Mononuclear cell (primary cell): Measurements from ENCODE around the gene EMILIN2. TPM values are rescaled to one million over a fixed set of nuclear protein-coding genes. Genes with fewer than 3 reads are reported as not detected.
"Not testable (repeated sequence)": the region's sequence is repeated elsewhere in the genome, so short reads cannot be mapped to it uniquely, and the experiment has no call there.

ENCODE experiments used
- H3K27me3 ChIP-seq: 2 replicates; pipeline ENCODE4 v1.6.0; 2011; ENCODE audit warnings: low read length, control low read depth; ENCODE audit not compliant: insufficient read depth
- H3K4me1 ChIP-seq: 2 replicates; pipeline ENCODE4 v1.5.1; 2011; ENCODE audit warnings: mild to moderate bottlenecking, low read length, control low read depth; ENCODE audit not compliant: insufficient read depth
- H3K4me3 ChIP-seq: 2 replicates; pipeline ENCODE4 v1.5.1; 2011; ENCODE audit warnings: mild to moderate bottlenecking, low read length, moderate library complexity
- H3K9me3 ChIP-seq: 2 replicates; pipeline ENCODE4 v1.5.1; 2011; ENCODE audit warnings: low read depth, mild to moderate bottlenecking, control low read depth, low read length
- total RNA-seq: library from RNA; depleted of rRNA; stranded (reverse); fragments of >200 nt; gene quantifications from one replicate; pipeline ENCODE4 v1.2.3, GENCODE V29; 2012

The EMILIN2 gene
- total RNA-seq, 1 donor: 37.4 TPM

DNA sequence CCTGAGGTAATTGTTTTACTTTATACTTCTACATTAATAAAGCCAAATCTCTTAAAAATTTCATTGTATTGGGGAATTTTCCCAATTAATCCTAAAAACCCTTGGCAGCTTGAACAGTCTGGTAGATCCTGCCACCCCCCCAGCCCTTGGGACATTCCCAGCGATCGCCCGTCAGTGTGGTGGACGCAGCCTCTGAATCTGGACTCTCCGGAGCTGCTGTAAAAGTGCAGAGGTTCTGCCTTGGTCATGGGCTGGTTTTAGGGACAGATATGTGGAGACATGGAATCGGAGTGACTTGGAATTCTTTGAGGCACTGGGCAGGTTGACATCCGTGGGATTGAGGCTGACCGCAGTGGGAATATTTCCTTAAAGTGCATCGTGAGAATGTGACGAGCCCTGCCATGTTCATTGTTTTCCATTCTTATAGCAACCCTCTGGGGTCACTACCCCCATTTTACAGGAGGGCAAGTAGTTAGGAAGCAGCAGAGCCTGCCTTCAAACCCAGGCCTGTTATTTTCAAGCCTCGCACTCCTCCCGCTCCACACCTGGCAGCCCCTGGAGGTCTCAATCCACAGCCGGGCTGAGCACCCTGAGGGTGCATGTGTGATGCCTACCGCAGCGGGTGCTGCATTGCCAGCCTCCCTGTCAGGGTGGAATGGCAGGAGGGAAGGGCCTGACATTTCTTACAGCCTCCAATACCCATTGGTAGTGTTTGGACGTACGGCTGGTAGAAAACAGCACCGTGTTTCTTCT lies 6.5 kb downstream of the EMILIN2 start:
- H3K27me3 ChIP-seq: peaks cover 18% of the 10 kb centered on the region
- H3K9me3 ChIP-seq: no peaks in the 10 kb centered on the region
- no peak overlapping the region for H3K4me3 ChIP-seq
- H3K4me1 ChIP-seq: peaks cover 69% of the 10 kb centered on the region

DNA sequence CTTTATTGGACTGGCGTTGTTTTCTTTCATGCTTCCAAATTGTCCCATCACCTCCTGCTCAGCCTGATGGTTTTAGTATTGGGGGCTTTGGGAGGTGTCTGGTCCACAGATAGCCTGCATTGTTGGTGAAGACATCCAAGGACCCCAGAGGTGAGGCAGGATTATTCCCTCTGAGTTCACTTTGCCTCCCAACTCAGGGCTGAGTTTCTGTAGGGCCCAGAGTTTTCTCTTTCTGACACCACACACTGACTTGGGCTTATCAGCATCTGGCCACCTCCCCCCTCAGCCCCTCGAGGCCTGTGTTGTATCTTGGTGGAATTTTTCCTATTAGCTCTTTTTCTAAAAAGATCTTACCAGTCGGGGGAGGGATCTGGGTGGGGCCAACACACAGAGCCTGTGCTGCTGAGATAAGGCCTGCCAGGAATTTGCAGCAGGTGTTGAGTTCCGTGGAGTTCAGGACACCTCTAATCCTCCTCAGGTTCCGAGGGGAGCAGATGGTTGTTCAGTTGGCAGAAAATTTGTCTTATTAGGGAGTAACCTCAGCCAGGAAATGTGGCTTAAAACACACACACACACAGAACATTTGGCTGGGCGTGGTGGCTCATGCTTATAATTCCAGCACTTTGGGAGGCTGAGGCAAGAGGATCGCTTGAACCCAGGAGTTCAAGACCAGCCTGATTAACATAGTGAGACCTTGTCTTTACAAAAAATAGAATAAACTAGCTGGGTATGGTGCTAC lies 7.3 kb downstream of the EMILIN2 start:
- Histone ChIP-seq H3K4me1 (peaks cover 69% of the 10 kb centered on the region), H3K27me3 (peaks cover 12% of the 10 kb centered on the region), H3K4me3 (no peak overlapping the region), H3K9me3 (no peaks in the 10 kb centered on the region)

DNA sequence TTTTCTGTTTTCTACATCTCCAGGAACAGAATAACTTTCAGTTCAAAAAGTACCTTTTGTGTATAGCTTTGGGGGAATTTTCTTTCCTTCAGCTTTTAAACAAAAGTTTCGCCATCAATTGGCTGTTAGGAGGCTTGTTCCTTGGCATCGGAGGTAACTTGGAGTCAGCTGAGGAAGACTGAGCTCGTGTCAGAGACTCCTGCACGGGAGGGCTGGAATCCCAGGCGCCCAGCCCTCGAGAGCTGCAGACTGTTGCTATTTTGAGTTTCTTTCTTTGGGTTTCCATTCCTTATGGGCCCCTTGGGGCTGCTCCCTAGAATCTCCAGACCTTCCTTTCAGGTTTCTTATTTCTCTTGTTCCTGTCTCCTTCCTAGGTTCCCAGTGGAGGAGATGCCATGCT lies 8.1 kb downstream of the EMILIN2 start:
- H3K4me3 ChIP-seq: no peak overlapping the region
- peaks cover 5% of the 10 kb centered on the region for H3K27me3 ChIP-seq
- H3K4me1 ChIP-seq: peaks cover 69% of the 10 kb centered on the region
- H3K9me3 ChIP-seq: no peaks in the 10 kb centered on the region

DNA sequence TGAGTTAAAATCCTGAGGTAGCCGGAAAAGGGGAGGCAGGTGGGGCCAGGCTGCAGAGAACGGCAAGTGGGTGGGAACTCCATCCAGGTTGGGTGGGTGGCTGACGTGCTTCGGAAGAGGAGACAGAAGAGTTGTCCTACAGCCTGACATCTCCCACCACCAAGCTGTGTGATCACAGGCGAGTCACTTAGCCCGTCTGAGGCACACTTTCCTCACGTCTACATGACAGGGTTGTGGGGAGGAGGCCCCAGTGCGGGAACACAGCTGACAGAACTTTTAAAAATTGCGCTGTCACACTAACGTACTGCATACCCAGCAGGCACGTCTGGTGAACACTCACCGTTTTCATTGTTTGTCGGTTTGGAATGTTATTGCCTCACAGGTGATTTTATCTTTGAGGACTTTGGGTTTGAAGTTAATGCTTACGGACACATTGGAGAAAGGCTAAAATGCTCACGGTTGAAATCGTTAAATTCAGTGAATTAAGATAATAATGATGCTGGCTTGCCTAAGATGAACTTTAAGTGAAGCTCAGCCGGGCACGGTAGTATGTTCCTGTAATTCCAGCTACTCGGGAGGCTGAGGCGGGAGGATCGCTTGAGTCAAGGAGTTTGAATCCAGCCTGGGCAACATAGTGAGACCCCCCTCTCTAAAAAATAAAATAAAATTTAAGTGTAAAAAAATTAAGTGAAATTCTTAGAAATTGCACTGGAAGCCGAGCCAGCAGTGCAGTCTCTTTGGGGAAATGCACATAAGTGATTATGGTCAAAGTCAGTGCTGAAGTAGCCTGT lies 8.9 kb downstream of the EMILIN2 start:
- no peaks in the 10 kb centered on the region for H3K27me3 ChIP-seq
- H3K9me3 ChIP-seq: no peaks in the 10 kb centered on the region
- no peak overlapping the region for H3K4me3 ChIP-seq
- peaks cover 60% of the 10 kb centered on the region for H3K4me1 ChIP-seq

DNA sequence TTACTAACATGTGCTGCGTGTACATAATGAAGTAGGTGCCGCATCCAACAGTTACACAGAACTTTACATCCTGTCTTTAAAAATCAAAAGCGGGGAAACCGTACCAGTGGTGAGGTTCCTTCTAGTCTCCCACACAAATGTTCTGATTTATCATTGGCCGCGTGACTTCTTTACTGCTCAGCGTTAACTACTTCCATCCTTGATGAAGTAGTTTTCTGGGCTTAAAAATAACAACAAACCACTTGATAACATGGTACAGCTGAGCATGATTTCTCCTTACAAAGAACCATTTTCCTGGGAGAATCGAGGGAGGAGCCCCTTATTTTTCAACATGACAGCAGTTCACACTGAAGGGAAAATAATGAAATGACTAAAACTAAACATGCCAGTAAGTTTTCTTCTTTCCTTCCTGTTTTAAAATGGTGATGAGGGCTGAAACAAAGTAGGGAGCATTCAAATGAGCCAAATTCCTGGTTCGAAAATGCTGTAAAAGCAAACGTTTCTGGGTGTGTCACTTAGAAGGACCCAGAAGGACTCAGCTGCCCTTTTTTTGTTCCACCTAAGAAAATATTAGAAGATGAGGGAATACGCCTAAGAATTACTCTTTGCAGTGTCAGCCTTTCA lies 9.9 kb downstream of the EMILIN2 start:
- Histone ChIP-seq H3K27me3 (no peaks in the 10 kb centered on the region), H3K4me1 (peaks cover 59% of the 10 kb centered on the region), H3K4me3 (no peak overlapping the region), H3K9me3 (no peaks in the 10 kb centered on the region)

DNA sequence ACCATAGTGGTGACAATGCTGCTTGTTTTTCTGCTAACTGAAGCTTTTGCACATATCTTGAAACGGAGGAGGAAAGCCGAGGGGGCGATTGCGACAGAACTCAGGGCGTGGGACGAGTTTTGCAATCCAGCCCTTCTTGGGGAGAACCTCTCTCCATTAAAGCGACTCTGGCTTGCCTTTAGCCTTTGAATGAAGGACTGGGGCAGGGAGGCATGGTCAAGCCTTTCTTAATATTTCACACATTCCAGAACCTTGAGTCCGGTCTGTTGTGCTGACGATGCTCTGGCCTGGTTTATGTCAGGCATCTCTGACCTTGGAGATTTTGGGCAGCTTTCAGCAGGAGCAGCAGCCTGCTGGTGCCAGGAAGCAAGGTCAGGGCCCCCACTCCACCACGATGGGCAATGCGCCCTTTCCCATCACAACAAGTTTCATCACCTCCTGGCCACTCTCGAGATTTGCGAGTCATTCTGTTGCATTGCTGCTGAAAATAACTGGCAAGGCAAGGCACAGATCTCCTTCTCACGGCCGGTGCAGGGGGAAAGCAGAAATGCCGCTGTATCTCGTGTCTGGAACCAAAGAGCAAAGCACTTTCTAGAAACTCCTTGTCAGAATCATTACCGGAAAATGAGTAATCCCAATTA lies 10.8 kb downstream of the EMILIN2 start:
- Histone ChIP-seq H3K4me1 (peaks cover 59% of the 10 kb centered on the region), H3K9me3 (no peaks in the 10 kb centered on the region), H3K27me3 (no peaks in the 10 kb centered on the region), H3K4me3 (no peak overlapping the region)

DNA sequence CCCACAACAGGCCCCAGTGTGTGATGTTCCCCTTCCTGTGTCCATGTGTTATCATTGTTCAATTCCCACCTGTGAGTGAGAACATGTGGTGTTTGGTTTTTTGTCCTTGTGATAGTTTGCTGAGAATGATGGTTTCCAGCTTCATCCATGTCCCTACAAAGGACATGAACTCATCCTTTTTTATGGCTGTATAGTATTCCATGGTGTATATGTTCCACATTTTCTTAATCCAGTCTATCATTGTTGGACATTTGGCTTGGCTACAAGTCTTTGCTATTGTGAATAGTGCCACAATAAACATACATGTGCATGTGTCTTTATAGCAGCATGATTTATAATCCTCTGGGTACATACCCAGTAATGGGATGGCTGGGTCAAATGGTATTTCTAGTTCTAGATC lies 13.6 kb downstream of the EMILIN2 start:
- H3K4me1 ChIP-seq: peaks cover 41% of the 10 kb centered on the region
- H3K27me3 ChIP-seq, H3K9me3 ChIP-seq, H3K4me3 ChIP-seq: not testable (repeated sequence)

DNA sequence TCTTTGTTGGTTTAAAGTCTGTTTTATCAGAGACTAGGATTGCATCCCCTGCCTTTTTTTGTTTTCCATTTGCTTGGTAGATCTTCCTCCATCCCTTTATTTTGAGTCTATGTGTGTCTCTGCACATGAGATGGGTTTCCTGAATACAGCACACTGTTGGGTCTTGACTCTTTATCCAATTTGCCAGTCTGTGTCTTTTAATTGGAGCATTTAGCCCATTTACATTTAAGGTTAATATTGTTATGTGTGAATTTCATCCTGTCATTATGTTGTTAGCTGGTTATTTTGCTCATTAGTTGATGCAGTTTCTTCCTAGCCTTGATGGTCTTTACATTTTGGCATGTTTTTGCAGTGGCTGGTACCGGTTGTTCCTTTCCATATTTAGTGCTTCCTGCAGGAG lies 17.2 kb downstream of the EMILIN2 start:
- not testable (repeated sequence) for H3K4me3 ChIP-seq, H3K27me3 ChIP-seq, H3K9me3 ChIP-seq, H3K4me1 ChIP-seq

DNA sequence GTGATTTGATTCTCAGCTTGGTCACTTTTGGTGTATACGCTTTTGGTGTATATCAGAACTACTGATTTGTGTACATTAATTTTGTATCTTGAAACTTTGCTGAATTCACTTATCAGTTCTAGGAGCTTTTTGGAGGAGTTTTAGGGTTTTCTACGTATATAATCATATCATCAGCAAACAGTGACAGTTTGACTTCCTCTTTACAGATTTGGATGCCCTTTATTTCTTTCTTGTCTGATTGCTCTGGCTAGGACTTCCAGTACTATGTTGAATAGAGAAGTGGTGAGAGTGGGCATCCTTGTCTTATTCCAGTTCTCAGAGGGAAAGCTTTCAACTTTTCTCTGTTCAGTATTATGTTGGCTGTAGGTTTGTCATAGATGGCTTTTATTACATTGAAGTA lies 19.7 kb downstream of the EMILIN2 start:
- not testable (repeated sequence) for H3K4me1 ChIP-seq, H3K27me3 ChIP-seq, H3K9me3 ChIP-seq, H3K4me3 ChIP-seq

DNA sequence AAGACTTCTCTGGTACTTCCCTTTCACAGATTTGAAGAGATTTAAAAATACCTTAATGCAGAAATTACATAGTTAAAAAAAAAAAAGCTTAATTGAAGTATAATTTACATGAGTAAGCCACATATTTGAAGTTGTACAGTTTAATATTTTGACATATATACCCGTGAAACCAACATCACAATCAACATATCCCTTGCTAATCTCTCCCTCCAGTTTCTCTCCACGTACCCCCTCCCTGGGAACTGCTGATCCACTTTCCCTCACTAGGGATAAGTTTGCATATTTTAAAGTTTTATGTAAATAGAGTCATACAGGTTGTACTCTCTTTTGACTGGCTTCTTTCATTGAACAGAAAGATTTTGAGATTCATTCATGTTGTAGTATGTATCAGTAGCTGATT lies 22.4 kb downstream of the EMILIN2 start:
- Histone ChIP-seq H3K9me3 (no peaks in the 10 kb centered on the region), H3K4me3 (no peak overlapping the region), H3K4me1 (no peaks in the 10 kb centered on the region), H3K27me3 (no peaks in the 10 kb centered on the region)

DNA sequence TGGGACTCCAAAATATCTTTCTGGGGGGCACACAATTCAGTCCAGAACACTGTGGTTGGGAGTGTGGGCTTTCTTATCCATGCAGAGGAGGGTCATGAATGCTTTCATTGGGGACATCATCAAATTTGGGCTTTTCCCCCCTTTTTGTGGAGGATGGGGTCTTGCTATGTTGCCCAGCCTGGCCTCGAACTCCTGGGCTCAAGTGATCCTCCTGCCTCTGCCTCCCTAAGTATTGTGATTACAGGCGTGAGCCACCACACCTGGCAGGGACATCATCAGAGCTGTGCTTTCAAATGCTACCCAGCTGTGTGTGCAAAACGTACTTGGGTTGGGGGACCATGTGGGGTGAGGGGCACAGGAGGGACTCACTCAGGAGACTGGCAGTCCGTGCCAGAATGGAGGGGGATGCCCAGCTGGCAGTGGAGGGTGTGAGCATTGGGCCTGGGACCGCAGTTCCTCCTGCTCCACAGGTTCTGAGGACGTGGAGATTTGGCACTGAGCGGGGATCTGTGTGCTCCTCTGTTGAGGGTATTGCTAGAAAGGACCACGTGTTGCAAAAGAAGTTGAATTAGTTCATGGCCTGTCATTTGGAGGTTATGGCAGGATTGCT lies 24.4 kb downstream of the EMILIN2 start:
- Histone ChIP-seq H3K4me1 (peaks cover 4% of the 10 kb centered on the region), H3K27me3 (no peaks in the 10 kb centered on the region), H3K9me3 (no peaks in the 10 kb centered on the region), H3K4me3 (no peak overlapping the region)

DNA sequence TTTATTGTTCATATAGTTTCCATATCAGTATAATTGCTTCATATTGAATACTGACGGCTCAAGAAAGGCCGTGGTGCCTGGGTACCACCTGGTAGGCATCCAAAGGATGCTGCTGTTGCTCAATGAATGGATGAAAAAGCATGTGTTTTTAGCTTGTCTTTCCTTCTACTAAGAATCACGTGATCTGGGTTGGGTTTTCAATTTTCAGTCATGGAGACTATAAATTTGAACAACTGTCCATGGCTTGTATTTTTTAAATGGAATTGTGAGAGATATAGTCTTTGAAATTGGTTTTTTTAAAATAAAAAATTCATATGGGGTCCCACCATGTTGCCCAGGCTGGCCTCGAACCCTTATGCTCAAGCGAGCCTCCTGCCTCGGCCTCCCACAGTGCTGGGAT lies 25.3 kb downstream of the EMILIN2 start:
- H3K27me3 ChIP-seq: no peaks in the 10 kb centered on the region

DNA sequence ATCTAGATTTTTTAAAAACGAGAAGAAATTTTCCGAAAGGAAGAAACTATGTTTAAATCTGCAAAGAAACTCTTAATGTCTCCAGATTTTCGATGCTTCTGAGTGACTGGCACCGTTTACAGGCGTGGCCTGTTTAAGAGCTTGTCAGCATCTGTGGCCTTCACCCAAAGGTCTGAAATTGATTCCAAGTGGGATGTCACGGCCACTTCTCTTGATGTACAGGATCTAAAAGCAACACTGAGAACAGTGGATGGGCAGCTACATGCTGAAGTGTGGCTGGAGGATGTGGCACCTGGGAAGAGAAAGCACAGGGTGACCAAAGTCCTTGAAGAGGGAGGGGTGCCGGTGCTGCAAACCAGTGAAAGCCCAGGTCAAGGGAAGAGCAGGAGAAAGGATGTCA lies 28.0 kb downstream of the EMILIN2 start:
- H3K9me3 ChIP-seq: no peaks in the 10 kb centered on the region
- H3K4me1 ChIP-seq: peaks cover 16% of the 10 kb centered on the region
- no peak overlapping the region for H3K4me3 ChIP-seq
- no peaks in the 10 kb centered on the region for H3K27me3 ChIP-seq

More for the DNA sequence above, 25.3 kb downstream of the EMILIN2 start:
- peaks cover 9% of the 10 kb centered on the region for H3K4me1 ChIP-seq
- H3K9me3 ChIP-seq: no peaks in the 10 kb centered on the region
- H3K4me3 ChIP-seq: no peak overlapping the region

DNA sequence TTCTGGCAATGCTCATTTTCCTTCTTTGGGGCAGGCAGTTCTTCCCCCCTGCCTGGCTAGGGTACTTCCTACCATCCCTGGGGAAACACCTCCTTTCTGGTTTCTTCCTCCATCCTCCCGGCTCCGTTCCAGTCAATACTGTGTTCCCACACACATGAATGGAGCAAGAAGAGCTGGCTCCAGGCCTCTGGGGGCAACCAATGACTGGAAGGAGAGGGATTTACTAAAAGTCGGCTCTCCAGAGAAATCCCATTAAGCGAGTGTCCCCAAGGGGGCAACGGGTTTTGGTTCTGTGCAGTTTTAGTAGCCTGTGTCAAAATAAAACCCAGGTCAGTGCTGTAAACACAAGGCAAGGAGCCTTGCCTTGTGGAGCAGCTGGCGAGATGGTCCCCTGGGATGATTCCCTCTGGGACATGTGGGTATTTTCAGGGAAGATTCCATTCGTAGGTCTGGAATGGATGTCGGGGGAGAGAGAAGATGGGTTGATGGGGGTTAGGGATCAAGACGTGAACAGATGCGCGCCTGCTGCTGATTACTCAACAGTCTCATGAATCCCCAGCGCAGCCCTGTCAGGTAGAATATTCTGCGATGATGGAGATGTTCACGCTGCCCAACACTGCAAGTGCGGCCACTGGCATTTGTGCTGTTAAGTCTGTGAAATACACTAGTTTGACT lies 32.0 kb downstream of the EMILIN2 start:
- H3K4me1 ChIP-seq: peaks cover 40% of the 10 kb centered on the region
- no peak overlapping the region for H3K4me3 ChIP-seq

More for the DNA sequence above, 32.0 kb downstream of the EMILIN2 start:
- Histone ChIP-seq H3K9me3 (no peaks in the 10 kb centered on the region), H3K27me3 (no peaks in the 10 kb centered on the region)
